GM12892 (cell line): ENCODE measurements around the gene CNDP2.

Experiments used
- POLR2A ChIP-seq: IDR thresholded peaks from 2 replicates; pipeline ENCODE4 v1.6.1; 2011; ENCODE audit warnings: low read depth, low read length, control low read depth
- POLR2AphosphoS5 ChIP-seq: IDR thresholded peaks from 2 replicates; pipeline ENCODE4 v1.6.1; 2011; ENCODE audit warnings: low read depth, low read length, control low read depth
- TAF1 ChIP-seq: IDR thresholded peaks from 2 replicates; pipeline ENCODE4 v1.6.1; 2011; ENCODE audit warnings: low read depth, mild to moderate bottlenecking, control low read depth, low read length, borderline replicate concordance

DNA sequence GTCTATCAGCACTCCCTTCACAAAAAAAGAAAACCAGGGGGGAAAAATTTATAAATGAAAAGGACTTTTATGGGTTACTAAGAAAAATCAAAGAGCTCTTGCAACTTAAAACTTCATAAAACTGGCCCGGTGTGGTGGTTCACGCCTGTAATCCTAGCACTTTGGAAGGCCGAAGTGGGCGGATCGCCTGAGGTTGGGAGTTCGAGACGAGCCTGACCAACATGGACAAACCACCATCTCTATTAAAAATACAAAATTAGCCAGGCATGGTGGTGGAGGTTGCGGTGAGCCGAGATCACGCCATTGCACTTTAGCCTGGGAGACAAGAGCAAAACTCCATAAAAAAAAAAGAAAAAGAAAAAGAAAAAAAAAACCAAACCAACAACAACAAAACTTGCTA lies 40.8 kb upstream of the CNDP2 start:
- TF ChIP-seq POLR2A (no peak), POLR2AphosphoS5 (no peak), TAF1 (no peak)
